GM10266 (cell line): ENCODE results near the gene GRIK4.

ENCODE experiments used
- DNase-seq: peaks from one replicate; pipeline ENCODE4 v3.0.0; 2012; ENCODE audit errors: extremely low spot score
- TF ChIP-seq, protein P1 (sequence below): IDR thresholded peaks from 2 replicates; pipeline ENCODE4 v1.5.1; 2012; ENCODE audit warnings: mild to moderate bottlenecking, low read depth; ENCODE audit not compliant: control insufficient read depth, insufficient read depth; ENCODE audit errors: missing control alignments

GRIK4 gene

DNA sequence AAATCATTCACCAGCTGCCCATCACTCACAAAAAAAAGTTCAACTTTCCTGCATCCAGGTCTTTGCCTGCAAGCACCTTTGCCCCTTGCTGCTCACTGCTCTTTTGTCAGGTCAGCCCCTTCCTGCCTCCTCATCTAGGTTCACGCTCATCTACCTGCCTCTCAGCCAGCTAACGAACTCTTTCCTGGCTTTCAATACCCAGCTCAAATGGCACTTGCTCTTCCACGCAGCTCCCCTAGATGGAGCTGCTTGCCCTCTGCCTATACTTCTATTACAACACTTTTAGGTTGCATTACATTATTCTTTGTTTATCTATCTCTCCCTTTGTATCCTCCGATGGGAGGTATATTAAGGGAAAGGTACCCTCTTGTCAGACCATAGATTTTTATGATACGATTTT, 433.5 kb downstream of the GRIK4 start:
- TF ChIP-seq, protein P1, sequence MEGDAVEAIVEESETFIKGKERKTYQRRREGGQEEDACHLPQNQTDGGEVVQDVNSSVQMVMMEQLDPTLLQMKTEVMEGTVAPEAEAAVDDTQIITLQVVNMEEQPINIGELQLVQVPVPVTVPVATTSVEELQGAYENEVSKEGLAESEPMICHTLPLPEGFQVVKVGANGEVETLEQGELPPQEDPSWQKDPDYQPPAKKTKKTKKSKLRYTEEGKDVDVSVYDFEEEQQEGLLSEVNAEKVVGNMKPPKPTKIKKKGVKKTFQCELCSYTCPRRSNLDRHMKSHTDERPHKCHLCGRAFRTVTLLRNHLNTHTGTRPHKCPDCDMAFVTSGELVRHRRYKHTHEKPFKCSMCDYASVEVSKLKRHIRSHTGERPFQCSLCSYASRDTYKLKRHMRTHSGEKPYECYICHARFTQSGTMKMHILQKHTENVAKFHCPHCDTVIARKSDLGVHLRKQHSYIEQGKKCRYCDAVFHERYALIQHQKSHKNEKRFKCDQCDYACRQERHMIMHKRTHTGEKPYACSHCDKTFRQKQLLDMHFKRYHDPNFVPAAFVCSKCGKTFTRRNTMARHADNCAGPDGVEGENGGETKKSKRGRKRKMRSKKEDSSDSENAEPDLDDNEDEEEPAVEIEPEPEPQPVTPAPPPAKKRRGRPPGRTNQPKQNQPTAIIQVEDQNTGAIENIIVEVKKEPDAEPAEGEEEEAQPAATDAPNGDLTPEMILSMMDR = no peak
- DNase-seq = no peak

DNA sequence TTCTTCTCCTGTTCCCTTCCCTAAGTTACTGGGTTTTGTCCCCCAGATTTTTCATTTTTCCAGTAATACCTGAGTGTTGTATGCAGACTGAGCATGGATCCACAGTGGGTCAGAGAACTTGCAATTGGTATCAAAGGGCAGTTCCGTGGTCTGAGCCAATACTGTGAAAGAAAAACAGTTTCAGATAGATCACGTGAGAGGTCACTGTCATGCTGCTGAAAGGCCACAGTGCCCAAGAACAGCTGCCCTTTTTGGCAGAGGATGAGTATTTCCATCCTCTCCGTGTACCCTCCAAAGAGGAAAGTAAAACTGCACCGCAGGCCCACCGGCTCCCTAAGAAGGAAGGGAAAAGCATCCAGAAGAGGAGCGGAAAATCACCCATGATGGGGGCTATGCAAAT, 439.3 kb downstream of the GRIK4 start:
- no peak for DNase-seq
- TF ChIP-seq, protein P1 = no peak

DNA sequence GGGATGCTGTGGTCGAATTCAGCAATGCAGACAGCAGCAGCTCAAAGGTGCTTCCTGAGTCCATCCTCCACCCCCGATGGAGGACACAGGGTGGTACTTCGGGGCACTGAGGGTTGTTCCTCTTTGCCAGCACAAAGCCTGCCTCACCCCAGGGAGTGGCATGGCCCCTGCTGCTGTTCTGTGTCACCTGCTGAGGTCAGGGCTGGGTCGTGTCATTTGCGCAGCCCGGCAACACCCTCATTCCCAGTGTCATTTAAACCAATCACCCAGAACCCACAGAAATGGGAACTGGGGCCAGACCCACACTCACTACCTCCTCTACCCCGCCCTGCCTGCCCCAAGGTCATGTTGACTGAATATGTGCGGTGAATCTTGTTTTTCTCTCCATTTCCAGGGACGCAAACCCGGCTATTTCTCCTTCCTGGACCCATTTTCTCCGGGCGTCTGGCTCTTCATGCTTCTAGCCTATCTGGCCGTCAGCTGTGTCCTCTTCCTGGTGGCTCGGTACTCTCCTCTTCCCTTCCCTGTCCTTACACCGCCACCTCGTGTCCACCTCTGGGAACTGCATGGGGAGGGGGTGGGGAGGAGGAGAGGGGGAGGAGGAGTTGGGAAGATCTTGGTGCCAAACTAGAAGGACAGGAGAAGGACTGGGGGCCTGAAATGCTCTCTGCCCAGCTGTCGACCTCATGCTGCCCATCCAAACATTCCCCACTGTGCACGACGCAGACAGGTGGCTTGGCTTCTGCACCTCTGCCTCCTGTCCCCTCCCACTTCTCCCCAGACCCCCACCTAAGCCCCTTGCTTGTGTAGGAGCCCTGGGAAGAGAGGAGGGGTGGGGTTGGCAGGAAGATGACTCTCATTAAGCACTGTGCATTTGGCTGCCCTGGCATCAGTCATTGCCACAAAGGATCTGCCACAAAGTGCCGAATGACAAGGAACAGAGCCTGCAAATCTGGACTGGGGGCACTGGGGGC, 441.2 kb downstream of the GRIK4 start:
- TF ChIP-seq, protein P1 = peak; percentile 75
- peak; percentile 74 for DNase-seq

DNA sequence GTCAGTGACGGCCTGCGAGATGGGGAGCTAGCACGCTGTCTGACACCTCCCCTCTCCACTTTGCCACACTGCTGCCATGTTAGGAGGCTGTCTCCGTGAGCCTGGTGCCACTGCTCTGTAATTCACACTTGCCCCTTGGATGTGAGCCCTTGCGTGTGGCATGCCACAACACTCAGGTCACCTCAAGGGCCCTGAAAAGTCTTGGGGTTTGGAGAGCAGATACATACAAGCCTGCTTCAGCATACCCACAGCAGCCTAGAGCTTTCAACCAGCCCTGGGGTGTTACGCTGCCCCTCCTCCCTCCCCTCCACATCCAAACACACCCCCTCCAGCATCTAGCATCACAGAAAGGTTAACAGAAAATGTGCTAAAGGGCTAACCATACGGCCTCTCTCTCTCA, 442.8 kb downstream of the GRIK4 start:
- DNase-seq = no peak
- TF ChIP-seq, protein P1 = no peak

DNA sequence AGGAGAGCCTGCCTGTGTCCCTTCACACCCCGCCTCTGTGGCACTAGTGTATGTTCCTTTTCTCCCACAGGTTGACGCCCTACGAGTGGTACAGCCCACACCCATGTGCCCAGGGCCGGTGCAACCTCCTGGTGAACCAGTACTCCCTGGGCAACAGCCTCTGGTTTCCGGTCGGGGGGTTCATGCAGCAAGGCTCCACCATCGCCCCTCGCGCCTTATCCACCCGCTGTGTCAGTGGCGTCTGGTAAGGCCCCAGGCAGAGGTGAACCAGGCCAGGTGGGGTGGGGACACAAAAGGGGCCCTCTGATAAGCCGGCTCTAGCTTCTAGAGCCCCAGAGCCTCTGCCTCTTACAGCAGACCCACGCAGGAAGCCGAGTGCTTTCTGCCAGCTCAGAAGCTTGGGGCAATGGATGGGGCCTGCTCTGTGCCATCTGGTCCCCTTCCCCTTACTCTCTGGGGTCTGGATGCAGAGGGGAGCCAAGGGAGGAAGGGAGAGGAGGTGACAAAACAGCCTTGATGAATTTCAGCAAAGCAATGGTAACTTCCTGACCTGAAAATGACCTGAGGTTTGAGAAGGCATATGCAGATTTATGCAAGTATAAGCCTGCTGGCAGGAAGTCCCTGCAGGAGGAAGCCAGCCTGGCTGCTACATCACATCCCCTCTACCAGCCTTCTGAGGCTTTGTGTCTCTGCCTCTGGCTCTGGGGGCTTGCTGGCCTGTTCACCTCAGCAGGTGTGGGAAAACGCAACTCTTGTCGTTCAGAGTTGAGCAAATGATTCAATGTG, 445.4 kb downstream of the GRIK4 start:
- DNase-seq = no peak
- TF ChIP-seq, protein P1 = no peak

DNA sequence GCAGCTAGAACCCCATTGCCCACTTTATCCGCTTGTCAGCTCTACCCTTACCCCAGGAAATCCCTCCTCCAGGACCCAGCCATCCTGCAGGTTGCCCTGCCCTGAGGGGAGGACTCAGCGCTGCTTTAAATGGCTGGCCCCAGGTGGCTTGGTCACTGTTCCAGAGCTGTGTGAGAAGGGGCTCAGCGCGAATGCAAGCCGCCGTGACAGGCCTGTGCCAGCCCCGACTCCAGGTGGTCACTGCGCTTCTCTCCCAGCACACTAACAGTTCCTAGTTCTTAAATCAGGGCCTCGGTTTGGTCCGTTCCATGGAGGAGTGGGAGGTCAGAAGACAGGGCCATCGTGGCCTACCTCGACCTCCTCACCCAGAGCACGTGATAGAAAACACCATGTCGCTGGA, 446.6 kb downstream of the GRIK4 start:
- TF ChIP-seq, protein P1 = no peak
- no peak for DNase-seq

DNA sequence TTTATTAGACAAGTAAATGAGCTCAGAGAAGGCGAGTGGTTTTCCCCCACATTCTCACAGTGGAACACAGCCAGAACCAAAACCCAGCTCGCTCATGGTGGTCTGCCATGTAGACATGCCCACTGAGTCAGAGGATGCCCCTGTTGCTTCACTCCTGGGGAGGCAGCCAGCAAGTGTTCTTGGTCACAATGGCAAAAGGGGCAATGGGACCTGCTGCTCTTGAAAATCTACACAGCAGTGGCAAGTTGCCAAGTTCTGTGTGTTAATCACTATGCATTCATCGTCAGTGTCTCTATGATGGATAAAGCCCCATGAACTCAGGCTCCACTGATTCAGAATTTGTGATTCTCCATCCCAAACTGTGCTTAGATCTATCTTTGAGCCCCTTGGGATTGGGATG, 447.6 kb downstream of the GRIK4 start:
- no peak for DNase-seq
- TF ChIP-seq, protein P1 = no peak
